DND-41 (cell line): ENCODE results near the gene TMEM51.

Experiments used
- EZH2 ChIP-seq: IDR thresholded peaks from 3 replicates; pipeline ENCODE4 v1.6.1; 2012; ENCODE audit warnings: borderline replicate concordance, low read depth, mild to moderate bottlenecking, moderate library complexity, low read length, inconsistent platforms; ENCODE audit not compliant: severe bottlenecking
- TF ChIP-seq, protein P1 (sequence below): IDR thresholded peaks from 2 replicates; pipeline ENCODE4 v1.5.1; 2012; ENCODE audit warnings: borderline replicate concordance, low read length, moderate library complexity, mild to moderate bottlenecking; ENCODE audit not compliant: poor library complexity, severe bottlenecking; ENCODE audit errors: extremely low read depth

DNA sequence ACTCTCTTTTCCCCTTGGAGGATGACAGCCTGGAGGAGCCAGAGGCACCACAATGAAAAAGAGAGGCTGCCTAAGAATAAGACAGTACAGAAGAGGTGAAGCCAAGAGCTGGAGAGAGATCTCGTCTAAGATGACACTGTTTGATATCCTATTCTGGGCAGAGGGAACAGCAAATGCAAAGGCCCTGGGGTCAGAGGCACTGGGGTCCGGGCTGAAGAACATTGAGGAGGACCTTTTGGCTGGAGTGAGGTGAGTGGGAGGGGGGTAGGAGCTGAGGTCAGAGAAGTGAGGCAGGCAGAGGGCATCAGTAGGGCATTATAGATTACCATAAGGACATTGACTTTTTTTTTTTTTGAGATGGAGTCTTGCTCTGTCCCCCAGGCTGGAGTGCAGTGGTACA is 19.3 kb upstream of the TMEM51 start:
- TF ChIP-seq, protein P1, sequence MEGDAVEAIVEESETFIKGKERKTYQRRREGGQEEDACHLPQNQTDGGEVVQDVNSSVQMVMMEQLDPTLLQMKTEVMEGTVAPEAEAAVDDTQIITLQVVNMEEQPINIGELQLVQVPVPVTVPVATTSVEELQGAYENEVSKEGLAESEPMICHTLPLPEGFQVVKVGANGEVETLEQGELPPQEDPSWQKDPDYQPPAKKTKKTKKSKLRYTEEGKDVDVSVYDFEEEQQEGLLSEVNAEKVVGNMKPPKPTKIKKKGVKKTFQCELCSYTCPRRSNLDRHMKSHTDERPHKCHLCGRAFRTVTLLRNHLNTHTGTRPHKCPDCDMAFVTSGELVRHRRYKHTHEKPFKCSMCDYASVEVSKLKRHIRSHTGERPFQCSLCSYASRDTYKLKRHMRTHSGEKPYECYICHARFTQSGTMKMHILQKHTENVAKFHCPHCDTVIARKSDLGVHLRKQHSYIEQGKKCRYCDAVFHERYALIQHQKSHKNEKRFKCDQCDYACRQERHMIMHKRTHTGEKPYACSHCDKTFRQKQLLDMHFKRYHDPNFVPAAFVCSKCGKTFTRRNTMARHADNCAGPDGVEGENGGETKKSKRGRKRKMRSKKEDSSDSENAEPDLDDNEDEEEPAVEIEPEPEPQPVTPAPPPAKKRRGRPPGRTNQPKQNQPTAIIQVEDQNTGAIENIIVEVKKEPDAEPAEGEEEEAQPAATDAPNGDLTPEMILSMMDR = no peak
- no peak for TF ChIP-seq EZH2
